ENCODE data around the gene CCM2.
"Not testable (repeated sequence)": the region's sequence is repeated elsewhere in the genome, so short reads cannot be mapped to it uniquely, and the experiment has no call there.

Gene CCM2

DNA sequence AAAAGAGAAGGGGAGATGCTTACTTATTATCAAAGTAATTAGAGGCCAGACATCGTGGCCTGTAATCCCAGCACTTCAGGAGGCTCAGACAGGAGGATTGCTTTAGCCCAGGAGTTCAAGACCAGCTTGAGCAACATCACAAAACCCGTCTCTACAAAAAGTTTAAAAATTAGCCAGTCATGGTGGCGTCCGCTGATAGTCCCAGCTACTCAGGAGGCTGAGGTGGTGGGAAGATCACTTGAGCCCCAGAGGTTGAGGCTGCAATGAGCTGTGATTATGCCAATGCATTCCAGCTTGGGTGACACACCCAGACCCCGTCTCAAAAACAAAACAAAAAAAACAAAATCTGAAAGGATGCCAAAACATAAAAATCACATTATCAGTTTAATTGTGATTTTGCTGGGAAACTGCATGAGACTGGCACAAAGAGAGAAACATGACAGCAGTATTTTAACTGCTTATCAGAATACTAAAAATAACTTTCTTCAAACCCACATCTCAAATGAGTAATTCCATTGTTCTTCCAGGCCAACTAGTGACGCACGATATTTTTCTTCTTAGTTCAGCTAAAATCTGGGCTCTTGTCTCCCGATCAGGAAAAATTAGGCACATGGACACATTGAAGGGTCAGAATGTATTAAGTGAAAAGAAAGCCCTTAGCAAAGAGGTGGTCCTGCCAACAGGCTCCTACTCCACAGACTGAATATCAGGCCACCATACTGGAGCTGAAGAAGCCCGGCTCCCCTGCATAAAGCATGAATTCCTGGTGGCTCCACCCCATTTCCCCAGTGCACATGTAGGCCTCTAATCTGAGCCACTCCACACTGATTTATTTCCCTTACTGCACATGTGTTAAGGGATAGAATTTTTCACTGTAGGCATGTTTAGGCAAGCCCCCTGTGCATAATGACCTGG lies 9.6 kb upstream of the CCM2 start:
- Histone ChIP-seq H3K27ac (no peak overlapping the region), H3K4me2 (no peak overlapping the region), H3K36me3 (ENCODE audit: insufficient read depth) (peaks cover under 1% of the 10 kb centered on the region; the same call in 1 of the 2 replicates), H2AFZ (ENCODE audit: low read depth) (no peak overlapping the region), H3K27me3 (ENCODE audit: insufficient read depth, low read depth) (no peaks in the 10 kb centered on the region), H3K4me1 (ENCODE audit: low read depth, poor library complexity, severe bottlenecking) (peaks cover 33% of the 10 kb centered on the region), H4K20me1 (ENCODE audit: insufficient read depth) (no peaks in the 10 kb centered on the region; the same call in 1 of the 2 replicates), H3K9ac (no peak overlapping the region), H3K79me2 (ENCODE audit: insufficient read depth, low read depth) (peaks cover 19% of the 10 kb centered on the region), H3K4me3 (IDR thresholded peaks at IDR 0.05; ENCODE audit: insufficient read depth, low read depth, low read length) (no peak overlapping the region)
- TF ChIP-seq, protein P1, sequence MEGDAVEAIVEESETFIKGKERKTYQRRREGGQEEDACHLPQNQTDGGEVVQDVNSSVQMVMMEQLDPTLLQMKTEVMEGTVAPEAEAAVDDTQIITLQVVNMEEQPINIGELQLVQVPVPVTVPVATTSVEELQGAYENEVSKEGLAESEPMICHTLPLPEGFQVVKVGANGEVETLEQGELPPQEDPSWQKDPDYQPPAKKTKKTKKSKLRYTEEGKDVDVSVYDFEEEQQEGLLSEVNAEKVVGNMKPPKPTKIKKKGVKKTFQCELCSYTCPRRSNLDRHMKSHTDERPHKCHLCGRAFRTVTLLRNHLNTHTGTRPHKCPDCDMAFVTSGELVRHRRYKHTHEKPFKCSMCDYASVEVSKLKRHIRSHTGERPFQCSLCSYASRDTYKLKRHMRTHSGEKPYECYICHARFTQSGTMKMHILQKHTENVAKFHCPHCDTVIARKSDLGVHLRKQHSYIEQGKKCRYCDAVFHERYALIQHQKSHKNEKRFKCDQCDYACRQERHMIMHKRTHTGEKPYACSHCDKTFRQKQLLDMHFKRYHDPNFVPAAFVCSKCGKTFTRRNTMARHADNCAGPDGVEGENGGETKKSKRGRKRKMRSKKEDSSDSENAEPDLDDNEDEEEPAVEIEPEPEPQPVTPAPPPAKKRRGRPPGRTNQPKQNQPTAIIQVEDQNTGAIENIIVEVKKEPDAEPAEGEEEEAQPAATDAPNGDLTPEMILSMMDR (conservative IDR thresholded peaks at IDR 0.05; ENCODE audit: low read depth, low read length): no peak

DNA sequence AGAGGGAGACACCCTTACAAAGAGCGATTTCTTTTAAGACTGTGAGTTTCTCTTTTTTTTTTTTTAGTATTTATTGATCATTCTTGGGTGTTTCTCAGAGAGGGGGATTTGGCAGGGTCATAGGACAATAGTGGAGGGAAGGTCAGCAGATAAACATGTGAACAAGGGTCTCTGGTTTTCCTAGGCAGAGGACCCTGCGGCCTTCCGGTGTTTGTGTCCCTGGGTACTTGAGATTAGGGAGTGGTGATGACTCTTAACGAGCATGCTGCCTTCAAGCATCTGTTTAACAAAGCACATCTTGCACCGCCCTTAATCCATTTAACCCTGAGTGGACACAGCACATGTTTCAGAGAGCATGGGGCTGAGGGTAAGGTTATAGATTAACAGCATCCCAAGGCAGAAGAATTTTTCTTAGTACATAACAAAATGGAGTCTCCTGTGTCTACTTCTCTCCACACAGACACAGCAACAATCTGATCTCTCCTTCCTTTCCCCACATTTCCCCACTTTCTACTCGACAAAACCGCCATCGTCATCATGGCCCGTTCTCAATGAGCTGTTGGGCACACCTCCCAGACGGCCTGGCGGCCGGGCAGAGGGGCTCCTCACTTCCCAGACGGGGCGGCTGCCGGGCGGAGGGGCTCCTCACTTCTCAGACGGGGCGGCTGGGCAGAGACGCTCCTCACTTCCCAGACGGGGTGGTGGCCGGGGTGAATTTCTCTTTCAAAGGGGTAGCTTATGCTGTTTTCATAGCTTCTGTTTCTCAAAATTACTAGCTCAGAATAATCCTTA lies 7.8 kb upstream of the CCM2 start:
- H3K27me3 ChIP-seq (ENCODE audit: insufficient read depth, low read depth); H3K79me2 ChIP-seq (ENCODE audit: insufficient read depth, low read depth); H2AFZ ChIP-seq (ENCODE audit: low read depth); H3K4me2 ChIP-seq; H3K27ac ChIP-seq; H3K9ac ChIP-seq; H3K36me3 ChIP-seq (ENCODE audit: insufficient read depth); H4K20me1 ChIP-seq (ENCODE audit: insufficient read depth); H3K4me3 ChIP-seq (IDR thresholded peaks at IDR 0.05; ENCODE audit: insufficient read depth, low read depth, low read length): not testable (repeated sequence)
- peaks cover 49% of the 10 kb centered on the region for H3K4me1 ChIP-seq (ENCODE audit: low read depth, poor library complexity, severe bottlenecking)

DNA sequence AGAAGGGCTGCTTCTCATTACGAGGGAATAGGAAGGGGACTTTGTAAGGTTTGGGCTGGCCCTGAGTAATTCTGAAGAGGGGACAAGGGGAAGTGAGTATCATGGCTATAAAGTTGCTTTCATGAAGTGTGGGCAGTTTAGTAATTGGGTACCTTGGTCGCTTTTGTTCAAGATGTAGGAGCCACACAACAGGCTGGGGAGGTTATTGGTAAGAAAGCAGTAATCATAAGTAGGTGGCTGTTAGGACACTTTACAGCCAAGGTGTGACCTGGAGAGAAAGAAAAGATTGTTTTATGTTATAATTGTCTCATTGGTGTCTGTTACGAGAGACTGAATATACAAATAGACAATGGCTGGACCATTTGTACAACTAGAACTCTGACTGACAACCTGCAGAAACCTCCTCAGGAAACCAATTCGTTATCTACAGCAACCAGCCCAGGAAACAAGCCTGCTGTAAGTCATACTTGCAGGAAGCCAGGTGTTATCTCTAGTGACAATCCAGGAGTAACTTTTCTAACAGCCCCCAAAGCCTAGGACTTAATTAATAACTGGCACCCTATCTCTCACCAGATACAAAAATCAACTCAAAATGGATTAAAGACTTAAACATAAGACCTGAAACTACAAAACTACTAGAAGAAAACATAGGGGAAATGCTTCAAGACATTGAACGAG lies 5.0 kb upstream of the CCM2 start:
- H4K20me1 ChIP-seq (ENCODE audit: insufficient read depth): no peaks in the 10 kb centered on the region
- TF ChIP-seq, protein P1 (conservative IDR thresholded peaks at IDR 0.05; ENCODE audit: low read depth, low read length): no peak
- H3K36me3 ChIP-seq (ENCODE audit: insufficient read depth): no peaks in the 10 kb centered on the region
- H3K79me2 ChIP-seq (ENCODE audit: insufficient read depth, low read depth): no peaks in the 10 kb centered on the region
- peak overlapping the region; percentile 65 for H3K27ac ChIP-seq
- H3K4me2 ChIP-seq: peak overlapping the region; percentile 45
- H3K9ac ChIP-seq: peak overlapping the region; percentile 8; the same call in 1 of the 2 replicates
- no peak overlapping the region for H3K4me3 ChIP-seq (IDR thresholded peaks at IDR 0.05; ENCODE audit: insufficient read depth, low read depth, low read length)
- peaks cover 61% of the 10 kb centered on the region for H3K4me1 ChIP-seq (ENCODE audit: low read depth, poor library complexity, severe bottlenecking)
- H3K27me3 ChIP-seq (ENCODE audit: insufficient read depth, low read depth): no peaks in the 10 kb centered on the region
- peak overlapping the region; percentile 8; the same call in 1 of the 2 replicates for H2AFZ ChIP-seq (ENCODE audit: low read depth)

DNA sequence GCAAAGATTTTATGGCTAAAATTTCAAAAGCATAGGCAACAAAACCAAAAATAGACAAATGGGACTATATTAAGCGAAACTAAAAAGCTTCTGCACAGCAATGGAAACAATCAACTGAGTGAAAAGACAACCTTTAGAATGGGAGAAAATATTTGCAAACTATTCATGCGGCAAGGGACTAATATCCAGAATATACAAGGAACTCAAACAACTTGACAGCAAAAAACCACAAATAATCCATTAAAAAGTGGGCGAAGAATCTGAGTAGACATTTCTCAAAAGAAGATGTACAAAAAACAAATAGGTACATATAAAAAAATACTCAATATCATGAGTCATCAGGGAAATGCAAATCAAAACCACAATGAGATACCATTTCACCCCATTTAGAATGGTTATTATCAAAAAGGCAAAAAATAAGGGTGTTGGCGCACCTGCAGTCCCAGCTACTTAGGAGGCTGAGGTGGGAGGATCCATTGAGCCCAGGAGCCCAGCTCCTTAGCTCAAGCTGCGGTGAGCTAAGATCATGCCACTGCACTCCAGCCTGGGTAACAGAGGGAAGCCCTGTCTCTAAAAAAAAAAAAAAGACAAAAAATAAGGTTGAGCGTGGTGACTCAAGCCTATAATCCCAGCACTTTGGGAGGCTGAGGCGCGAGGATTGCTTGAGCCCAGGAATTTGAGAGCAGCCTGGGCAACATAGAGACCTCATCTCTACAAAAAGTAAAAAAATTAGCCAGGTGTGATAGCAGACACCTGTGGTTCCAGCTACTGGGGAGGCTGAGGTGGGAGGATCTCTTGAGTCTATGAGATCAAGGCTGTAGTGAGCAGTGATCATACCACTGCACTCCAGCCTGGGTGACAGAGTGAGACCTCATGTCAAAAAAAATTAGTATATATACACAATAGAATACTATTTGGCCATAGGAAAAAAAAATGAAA lies 4.2 kb upstream of the CCM2 start:
- Histone ChIP-seq H3K79me2 (ENCODE audit: insufficient read depth, low read depth) (no peaks in the 10 kb centered on the region; the same call in 1 of the 2 replicates), H2AFZ (ENCODE audit: low read depth) (peak overlapping the region; percentile 8; the same call in 1 of the 2 replicates), H3K36me3 (ENCODE audit: insufficient read depth) (no peaks in the 10 kb centered on the region), H3K4me2 (peak overlapping the region; percentile 45), H3K27ac (peak overlapping the region; percentile 65), H3K4me1 (ENCODE audit: low read depth, poor library complexity, severe bottlenecking) (peaks cover 61% of the 10 kb centered on the region), H3K4me3 (IDR thresholded peaks at IDR 0.05; ENCODE audit: insufficient read depth, low read depth, low read length) (no peak overlapping the region), H4K20me1 (ENCODE audit: insufficient read depth) (no peaks in the 10 kb centered on the region), H3K9ac (peak overlapping the region; percentile 8; the same call in 1 of the 2 replicates), H3K27me3 (ENCODE audit: insufficient read depth, low read depth) (no peaks in the 10 kb centered on the region)
- TF ChIP-seq, protein P1 (conservative IDR thresholded peaks at IDR 0.05; ENCODE audit: low read depth, low read length): no peak

Data from KMS-11 (cell line).